Measurements from ENCODE around the gene HDC.

Gene HDC

GRCh38 chr15:50251638-50252182 lies 13.8 kb downstream of the HDC start:
- no peak for DNase-seq

- DNase-seq = no peak
Observed at GRCh38 chr15:50250760-50251394, 14.6 kb downstream of the HDC start.

- DNase-seq = no peak
Observed at GRCh38 chr15:50249704-50250103, 15.8 kb downstream of the HDC start.

GRCh38 chr15:50248994-50249582 lies 16.4 kb downstream of the HDC start:
- no peak for DNase-seq

- no peak for DNase-seq
Observed at GRCh38 chr15:50247819-50248655, 17.5 kb downstream of the HDC start.

GRCh38 chr15:50246631-50247030 lies 18.9 kb downstream of the HDC start:
- no peak for DNase-seq

GRCh38 chr15:50244959-50245624 lies 20.4 kb downstream of the HDC start:
- no peak for DNase-seq

GRCh38 chr15:50244153-50244552 lies 21.4 kb downstream of the HDC start:
- no peak for DNase-seq

- no peak for DNase-seq
Observed at GRCh38 chr15:50241684-50242450, 23.7 kb downstream of the HDC start.

GRCh38 chr15:50238255-50238654 lies 27.3 kb downstream of the HDC start:
- DNase-seq = no peak

GRCh38 chr15:50236433-50236832 lies 29.1 kb downstream of the HDC start:
- no peak for DNase-seq

- DNase-seq = no peak
Observed at GRCh38 chr15:50235794-50236193, 29.7 kb downstream of the HDC start.

- DNase-seq = no peak
Observed at GRCh38 chr15:50234764-50235163, 30.8 kb downstream of the HDC start.

GRCh38 chr15:50233192-50233736 lies 32.3 kb downstream of the HDC start:
- DNase-seq = no peak

GRCh38 chr15:50232791-50233190 lies 32.7 kb downstream of the HDC start:
- no peak for DNase-seq

GRCh38 chr15:50231761-50232160 lies 33.8 kb downstream of the HDC start:
- DNase-seq = peak; percentile 27

- DNase-seq = no peak
Observed at GRCh38 chr15:50229336-50229735, 36.2 kb downstream of the HDC start.

- DNase-seq = no peak
Observed at GRCh38 chr15:50228866-50229265, 36.7 kb downstream of the HDC start.

- DNase-seq = no peak
Observed at GRCh38 chr15:50227076-50227475, 38.5 kb downstream of the HDC start.

GRCh38 chr15:50225938-50226337 lies 39.6 kb downstream of the HDC start:
- DNase-seq = no peak

GRCh38 chr15:50225057-50225456 lies 40.5 kb downstream of the HDC start:
- no peak for DNase-seq

GRCh38 chr15:50224606-50225005 lies 40.9 kb downstream of the HDC start:
- no peak for DNase-seq
